Left hindlimb (tissue), 1 donor: ENCODE data around the gene CTNNA2.

ENCODE experiments used
- DNase-seq: peaks from one replicate; pipeline ENCODE4 v3.0.0-alpha.2; 2018

CTNNA2 gene

DNA sequence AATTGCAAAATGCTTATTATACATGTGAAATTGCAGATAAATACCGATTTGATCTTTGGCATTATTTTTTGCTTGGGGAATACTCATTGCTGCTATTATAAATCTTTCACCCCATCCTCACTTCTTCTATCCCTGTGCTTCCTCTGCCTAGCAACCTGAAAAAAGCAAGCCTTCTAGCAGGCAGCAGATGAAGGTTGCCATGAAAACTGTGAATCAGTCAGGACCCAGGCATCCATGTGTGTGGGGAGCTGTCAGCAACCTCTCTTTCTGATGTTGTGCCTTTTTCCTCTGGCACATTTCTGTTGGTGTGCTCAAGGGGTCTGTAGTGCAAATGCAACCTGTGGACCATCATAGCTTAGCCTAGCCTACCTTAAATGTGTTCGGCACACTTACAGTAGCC, 427.5 kb downstream of the CTNNA2 start:
- no peak for DNase-seq

DNA sequence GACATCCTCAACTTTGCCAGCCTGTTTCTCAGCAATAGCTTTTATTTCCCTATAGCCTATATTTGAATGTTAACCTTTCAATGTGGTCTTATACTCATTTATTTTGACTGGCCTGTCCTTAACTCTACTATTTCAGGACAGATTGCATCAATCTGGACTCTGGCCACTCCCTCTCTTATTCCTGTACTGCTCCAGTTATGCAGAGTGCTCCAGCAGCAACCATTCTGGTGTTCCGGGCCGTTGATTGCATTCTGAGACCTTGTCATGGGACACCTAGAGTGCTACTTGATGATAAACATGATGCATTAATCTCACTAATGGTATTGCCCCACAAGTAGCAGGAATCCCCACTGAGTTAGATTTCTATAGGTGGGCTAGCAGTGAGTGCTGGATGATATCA, 428.3 kb downstream of the CTNNA2 start:
- no peak for DNase-seq

GRCh38 chr2:79944205-79944604, 431.4 kb downstream of the CTNNA2 start:
- DNase-seq: no peak

DNA sequence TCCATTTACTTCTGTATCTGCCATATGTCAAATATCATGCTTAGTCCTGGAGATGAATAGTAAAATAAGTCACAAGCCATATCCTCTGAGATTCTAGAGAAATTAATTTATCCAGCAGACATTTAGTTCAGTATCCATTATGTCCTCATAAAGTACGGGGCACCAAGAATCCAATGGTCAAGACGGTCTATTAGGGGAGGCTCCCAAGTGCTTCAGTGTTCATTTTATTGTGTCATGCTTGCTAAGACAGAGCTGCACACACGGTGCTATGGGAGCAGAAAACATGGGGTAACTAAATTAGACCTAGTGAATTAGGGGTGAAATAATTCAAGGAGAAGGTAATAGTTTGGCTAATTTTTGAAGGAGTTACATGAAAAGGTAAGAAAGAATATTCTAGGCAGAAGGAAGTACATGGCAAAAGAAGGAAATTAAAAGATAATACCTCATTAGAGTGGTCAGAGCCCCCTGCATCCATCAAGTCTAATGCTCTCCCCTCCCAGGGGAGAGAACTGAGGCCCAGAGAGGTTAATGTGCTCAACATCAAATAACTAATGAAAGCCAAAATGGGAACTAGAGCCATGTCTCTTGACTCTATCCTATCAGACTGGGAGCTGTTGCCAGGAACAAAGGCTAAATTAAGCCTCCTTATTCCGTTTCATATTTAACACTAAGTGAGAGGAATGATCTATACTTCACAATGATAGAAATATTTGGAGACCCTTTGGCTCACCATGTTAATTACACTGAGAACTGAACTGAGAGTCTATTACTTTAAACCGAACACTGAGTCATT, 433.0 kb downstream of the CTNNA2 start:
- no peak for DNase-seq

DNA sequence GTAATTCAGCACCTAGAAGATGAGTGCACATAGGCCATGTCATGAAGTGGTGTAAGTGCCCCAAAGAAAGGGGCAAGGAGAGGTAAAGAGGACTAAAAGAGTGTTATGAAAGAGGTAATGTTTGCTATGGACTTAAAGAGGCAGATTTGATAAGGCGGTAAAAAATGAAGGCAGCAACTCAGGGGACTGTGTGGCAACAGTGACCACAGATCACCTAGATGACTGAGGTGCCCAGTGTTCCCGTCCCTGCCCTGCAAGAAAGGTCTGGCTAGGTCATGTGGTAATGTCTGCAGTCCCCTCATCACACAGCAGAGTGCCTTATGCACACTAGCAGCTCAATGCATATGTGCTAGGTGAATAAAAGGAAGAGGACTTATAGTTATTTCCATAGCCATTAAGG, 434.9 kb downstream of the CTNNA2 start:
- no peak for DNase-seq

- DNase-seq: no peak
Measured at GRCh38 chr2:79950526-79950925, 437.7 kb downstream of the CTNNA2 start.

- DNase-seq: no peak
Measured at GRCh38 chr2:79952616-79953015, 439.8 kb downstream of the CTNNA2 start.

DNA sequence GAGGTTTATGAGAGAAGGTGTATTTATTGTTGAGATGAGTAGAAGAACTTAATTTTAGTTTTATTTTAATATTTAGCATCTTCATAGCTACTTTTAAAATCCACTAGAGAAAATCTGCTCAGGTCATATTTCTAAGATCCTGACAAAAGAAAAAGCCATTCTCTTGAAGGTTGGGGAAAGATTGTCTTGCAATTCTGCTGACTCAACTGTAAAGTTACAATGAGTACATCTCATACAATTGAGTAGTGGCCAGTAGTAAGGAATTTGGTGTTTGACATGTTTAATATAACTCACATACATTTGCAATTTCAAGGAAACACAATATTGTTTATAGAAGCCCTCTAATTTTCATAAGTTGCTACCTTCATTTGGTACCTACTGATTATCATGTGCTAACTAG, 447.2 kb downstream of the CTNNA2 start:
- DNase-seq: no peak

DNA sequence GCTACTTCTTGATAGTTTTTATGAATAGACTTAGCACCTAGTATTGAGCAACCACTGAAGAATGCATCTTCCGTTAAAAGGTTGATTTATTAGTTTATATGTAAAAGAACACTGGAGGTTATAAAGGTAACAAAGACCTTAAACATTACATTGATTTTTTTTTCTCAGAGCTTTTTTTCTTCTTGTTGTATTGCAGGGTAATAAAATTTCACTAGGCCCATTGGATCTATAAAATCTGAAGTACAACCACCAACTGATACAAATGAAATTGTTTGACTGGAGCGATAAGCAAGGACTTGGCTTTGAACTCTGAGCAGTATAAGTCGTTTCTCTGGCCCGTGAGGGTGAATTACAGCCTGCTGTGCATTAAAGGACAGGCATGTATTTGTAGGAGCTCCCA, 447.7 kb downstream of the CTNNA2 start:
- no peak for DNase-seq

DNA sequence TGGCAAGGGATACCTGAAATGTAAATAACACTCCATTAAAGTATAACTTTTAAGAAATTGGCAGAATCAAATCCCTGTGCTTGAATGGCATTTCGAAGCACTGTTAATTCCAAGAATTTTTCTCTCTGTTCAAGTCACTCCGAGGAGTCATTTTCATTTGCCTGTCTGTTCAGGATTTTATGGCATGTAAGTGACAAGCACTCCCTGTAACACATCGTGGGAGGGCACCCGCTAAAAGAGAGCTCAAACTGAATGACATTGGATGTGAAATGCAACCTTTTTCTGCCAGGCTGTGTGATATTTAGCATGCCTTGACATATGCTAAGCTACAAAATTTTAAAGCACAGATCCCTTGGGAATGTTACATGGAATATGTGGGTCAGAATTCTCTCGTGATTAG, 452.1 kb downstream of the CTNNA2 start:
- no peak for DNase-seq

- DNase-seq: no peak
Measured at GRCh38 chr2:79966369-79966768, 453.5 kb downstream of the CTNNA2 start.

DNA sequence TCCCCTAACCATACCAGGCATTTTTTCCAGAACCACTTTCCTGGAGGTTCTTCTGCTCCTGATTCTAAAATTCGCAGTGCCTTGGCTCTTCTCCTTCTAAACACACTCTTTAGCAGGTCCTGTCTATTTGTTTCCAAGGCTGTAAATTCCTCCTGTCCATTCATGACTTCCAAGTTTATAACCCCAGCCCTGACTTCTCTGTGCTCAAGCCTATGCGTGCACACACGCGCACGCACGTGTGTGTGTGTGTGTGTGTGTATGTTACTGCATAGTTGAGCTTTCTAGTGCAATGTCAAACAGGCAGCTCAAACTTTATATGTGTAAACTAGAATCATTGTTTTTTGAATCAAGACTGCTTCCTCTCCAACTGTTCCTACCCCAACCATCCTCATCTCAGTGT, 454.0 kb downstream of the CTNNA2 start:
- no peak for DNase-seq

DNA sequence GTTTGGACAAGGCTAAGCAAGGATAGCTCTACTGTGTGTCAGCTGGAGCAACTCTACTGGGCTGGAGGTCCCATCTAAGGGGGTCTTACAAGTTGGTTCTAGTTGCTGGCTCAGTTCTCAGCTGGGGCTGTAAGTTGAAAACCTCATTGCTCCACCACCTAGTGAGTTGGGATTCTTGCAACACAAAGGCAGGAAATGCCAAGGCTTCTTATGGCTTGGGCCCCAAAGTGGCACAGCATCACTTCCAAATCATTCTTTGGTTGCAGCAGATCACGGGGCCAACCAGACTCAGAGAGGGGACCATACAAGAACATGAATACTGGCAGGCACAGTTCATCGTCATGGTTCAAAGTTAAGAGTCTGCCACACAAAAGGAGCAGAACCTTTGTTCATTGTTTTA, 459.0 kb downstream of the CTNNA2 start:
- no peak for DNase-seq

GRCh38 chr2:79972661-79973060, 459.8 kb downstream of the CTNNA2 start:
- DNase-seq: no peak

DNA sequence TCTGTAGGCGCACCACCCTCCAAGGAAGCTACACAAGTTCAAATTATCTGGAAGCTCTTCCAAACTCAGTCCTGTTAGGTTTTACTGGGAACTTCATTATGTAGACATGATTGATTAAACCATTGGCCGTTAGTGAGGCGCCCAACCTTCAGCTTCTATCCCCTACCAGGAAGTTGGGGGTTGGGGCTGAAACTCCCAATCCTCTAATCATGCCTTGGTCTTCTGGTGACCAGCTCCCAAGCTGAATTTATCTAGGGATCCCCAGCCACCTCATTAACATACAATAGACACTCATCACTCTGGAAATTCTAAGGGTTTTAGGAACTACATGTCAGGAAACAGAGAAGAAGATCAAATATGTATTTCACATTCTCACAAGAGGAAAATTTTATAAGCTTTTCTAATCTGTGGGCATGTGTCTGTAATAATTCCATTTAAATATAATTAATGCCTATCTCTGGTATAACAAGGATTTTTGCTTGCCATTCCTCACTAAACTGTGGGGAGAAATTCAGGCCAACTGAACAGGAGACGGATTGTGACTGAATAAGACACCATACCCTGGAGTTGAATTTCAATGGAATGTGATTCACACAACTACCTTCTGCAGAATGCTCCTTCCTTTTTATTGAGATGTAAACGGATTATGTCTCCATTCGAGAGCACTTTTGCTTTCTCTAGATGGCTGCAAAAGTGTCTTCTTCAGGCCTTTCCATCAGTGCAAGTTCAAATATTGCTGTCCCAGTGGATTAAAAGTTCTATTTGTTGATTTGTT, 463.1 kb downstream of the CTNNA2 start:
- no peak for DNase-seq

DNA sequence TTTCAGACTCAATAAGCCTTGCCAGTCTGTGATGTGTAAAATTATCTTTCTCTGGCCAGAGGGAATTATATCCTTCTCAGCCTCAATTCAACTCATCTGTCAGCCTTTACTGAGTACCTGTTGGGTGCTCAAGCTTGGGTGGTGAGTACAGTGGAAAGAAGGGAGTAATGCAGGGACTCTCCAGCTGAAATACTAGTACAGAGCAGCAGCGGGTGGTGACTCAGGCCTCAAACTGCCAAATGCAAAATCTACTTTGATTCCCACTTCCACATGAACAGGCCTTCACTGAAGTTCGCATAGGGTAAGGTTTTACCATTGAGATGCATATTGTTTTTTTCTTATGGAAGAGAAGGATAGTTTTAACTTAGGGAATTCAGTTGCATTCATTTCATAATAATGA, 464.9 kb downstream of the CTNNA2 start:
- DNase-seq: no peak

- DNase-seq: no peak
Measured at GRCh38 chr2:79980116-79980515, 467.3 kb downstream of the CTNNA2 start.

DNA sequence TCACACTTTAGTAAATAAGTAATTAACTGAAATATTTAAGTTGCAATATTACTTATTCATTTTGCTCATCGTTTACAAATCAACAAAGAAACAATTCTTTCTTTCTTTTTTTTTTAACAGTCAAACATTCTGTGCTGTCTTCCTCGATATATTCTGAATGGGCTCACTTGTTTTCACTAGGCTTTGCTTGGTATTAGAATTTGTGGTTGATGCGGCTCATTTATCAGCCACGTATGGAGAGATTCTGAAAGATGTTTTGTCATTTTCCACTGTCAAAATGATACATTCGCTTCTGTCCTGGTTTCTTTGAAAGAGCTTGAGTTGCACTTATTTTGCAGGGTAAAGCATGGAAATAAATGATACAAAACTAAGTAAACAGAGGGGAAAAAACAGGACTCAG, 468.0 kb downstream of the CTNNA2 start:
- no peak for DNase-seq

- no peak for DNase-seq
Measured at GRCh38 chr2:79981316-79981715, 468.5 kb downstream of the CTNNA2 start.

GRCh38 chr2:79982445-79982844, 469.6 kb downstream of the CTNNA2 start:
- no peak for DNase-seq

DNA sequence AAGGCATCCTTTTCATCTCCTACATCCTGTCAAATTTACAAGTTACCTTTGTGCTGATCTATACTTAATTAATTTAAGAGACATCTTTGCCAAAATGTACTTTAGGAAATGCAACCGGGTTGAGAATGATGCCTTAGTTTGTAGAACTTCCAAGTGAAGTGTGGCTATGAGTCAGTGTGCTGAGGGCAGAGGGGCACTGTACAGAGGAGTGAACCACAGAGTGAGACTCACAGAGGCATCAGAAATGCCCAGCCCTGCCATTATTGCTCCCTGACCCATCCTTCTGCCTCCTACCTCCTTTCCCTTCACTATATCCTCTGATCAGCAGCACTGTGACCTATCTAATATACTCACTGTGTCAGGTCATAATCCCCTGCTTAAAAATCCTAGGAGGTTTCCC, 471.6 kb downstream of the CTNNA2 start:
- DNase-seq: no peak

DNA sequence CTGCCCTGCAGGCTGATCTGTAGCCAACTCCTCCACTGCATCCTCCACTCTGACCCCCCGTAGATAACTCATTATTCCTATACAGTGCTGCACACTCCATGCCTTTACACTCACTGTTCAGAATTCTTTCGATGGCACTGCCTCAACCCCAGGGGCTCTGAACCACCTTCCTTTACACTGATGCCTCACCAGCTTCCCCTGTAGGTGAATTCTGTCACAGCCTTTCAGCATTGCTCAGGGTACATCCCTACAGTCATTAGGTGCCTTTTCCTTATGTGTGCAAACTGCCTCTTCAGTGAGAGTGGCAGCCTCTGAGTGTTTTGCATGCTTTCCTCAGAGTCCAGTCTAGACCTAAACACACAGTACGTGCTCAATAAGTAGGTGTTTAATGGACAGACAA, 472.3 kb downstream of the CTNNA2 start:
- DNase-seq: no peak

- DNase-seq: no peak
Measured at GRCh38 chr2:79985571-79985970, 472.7 kb downstream of the CTNNA2 start.

GRCh38 chr2:79993144-79993543, 480.3 kb downstream of the CTNNA2 start:
- no peak for DNase-seq

DNA sequence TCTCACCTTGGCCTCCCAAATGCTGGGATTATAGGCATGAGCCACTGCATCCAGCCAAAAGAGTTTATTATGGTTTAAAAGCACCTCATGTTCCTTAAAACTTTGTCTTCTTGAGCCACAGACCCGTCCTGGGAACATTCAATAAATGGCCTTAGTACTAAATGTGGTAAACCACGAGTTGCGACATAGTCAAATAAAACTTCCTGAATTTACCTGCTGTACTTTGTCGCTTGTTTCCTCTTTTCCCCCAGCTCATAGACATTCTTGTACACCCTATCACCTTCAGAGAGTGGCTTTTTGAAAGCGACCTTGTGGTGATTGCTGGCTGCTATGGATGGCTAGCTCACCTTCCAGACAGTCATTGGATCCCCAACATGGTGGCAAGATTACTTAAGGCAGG, 481.3 kb downstream of the CTNNA2 start:
- DNase-seq: no peak
